Measurements from ENCODE around the gene PCNX4. TPM values are rescaled to one million over a fixed set of nuclear protein-coding genes. Genes with fewer than 3 reads are reported as not detected.

Gene PCNX4
- total RNA-seq, 1 donor from 2014 or later: 39.8 TPM

GRCh38 chr14:60204843-60205774, 113.4 kb downstream of the PCNX4 start:
- DNase-seq (ENCODE audit: low read depth): no peak
- Histone ChIP-seq H3K4me3 (ENCODE audit: low read depth, low read length) (no peak overlapping the region), H3K36me3 (ENCODE audit: control insufficient read depth, insufficient read depth, low read length) (no peaks in the 10 kb centered on the region), H3K27me3 (ENCODE audit: control insufficient read depth, insufficient read depth, low read length) (peaks cover 5% of the 10 kb centered on the region)
- FAIRE-seq: no peak
- TF ChIP-seq CTCF (IDR thresholded peaks at IDR 0.05; ENCODE audit: insufficient read depth, low read length, severe bottlenecking): no peak

- H3K36me3 ChIP-seq (ENCODE audit: control insufficient read depth, insufficient read depth, low read length): no peaks in the 10 kb centered on the region
- no peak for TF ChIP-seq CTCF (IDR thresholded peaks at IDR 0.05; ENCODE audit: insufficient read depth, low read length, severe bottlenecking)
- H3K4me3 ChIP-seq (ENCODE audit: low read depth, low read length): no peak overlapping the region
- DNase-seq (ENCODE audit: low read depth) (no peak), FAIRE-seq (no peak)
- H3K27me3 ChIP-seq (ENCODE audit: control insufficient read depth, insufficient read depth, low read length): peaks cover 5% of the 10 kb centered on the region
These were observed 114.5 kb downstream of the PCNX4 start for GRCh38 chr14:60206249-60206670.

- DNase-seq (ENCODE audit: low read depth): peak; percentile 12
- TF ChIP-seq CTCF (IDR thresholded peaks at IDR 0.05; ENCODE audit: insufficient read depth, low read length, severe bottlenecking): no peak
- no peak overlapping the region for H3K4me3 ChIP-seq (ENCODE audit: low read depth, low read length)
- peaks cover 5% of the 10 kb centered on the region for H3K27me3 ChIP-seq (ENCODE audit: control insufficient read depth, insufficient read depth, low read length)
- H3K36me3 ChIP-seq (ENCODE audit: control insufficient read depth, insufficient read depth, low read length): no peaks in the 10 kb centered on the region
- FAIRE-seq: no peak
These were observed 115.3 kb downstream of the PCNX4 start for GRCh38 chr14:60206837-60207533.

GRCh38 chr14:60210703-60211102, 119.0 kb downstream of the PCNX4 start:
- no peak for TF ChIP-seq CTCF (IDR thresholded peaks at IDR 0.05; ENCODE audit: insufficient read depth, low read length, severe bottlenecking)
- peaks cover 3% of the 10 kb centered on the region for H3K27me3 ChIP-seq (ENCODE audit: control insufficient read depth, insufficient read depth, low read length)
- no peaks in the 10 kb centered on the region for H3K36me3 ChIP-seq (ENCODE audit: control insufficient read depth, insufficient read depth, low read length)
- H3K4me3 ChIP-seq (ENCODE audit: low read depth, low read length): no peak overlapping the region
- DNase-seq (ENCODE audit: low read depth) (no peak), FAIRE-seq (no peak)

GRCh38 chr14:60211153-60211552, 119.4 kb downstream of the PCNX4 start:
- TF ChIP-seq CTCF (IDR thresholded peaks at IDR 0.05; ENCODE audit: insufficient read depth, low read length, severe bottlenecking): no peak
- H3K4me3 ChIP-seq (ENCODE audit: low read depth, low read length): no peak overlapping the region
- no peak for DNase-seq (ENCODE audit: low read depth)

More at GRCh38 chr14:60211153-60211552, 119.4 kb downstream of the PCNX4 start:
- Histone ChIP-seq H3K27me3 (ENCODE audit: control insufficient read depth, insufficient read depth, low read length) (peaks cover 3% of the 10 kb centered on the region), H3K36me3 (ENCODE audit: control insufficient read depth, insufficient read depth, low read length) (no peaks in the 10 kb centered on the region)
- no peak for FAIRE-seq
